Panc1 (cell line): Measurements from ENCODE around the gene DESI1. TPM values are rescaled to one million over a fixed set of nuclear protein-coding genes. Genes with fewer than 3 reads are reported as not detected.

ENCODE experiments used
- ATAC-seq: fragments of 200-7000 bp; cut with Tn5 transposase; 2 replicates; pipeline ENCODE4 v1.9.1; 2020; ENCODE audit warnings: mild to moderate bottlenecking, moderate library complexity
- BruUV-seq: library from RNA; stranded (reverse); fragments of 400-500 nt; replicated peaks from 2 replicates; lab custom pipeline; 2021; lab: Mats Ljungman, UMichigan
- CTCF ChIA-PET: fragments of 300-600 bp; sonication (Branson Sonifier 250); formaldehyde crosslinking; loops from one replicate; lab custom pipeline; 2022; ENCODE audit warnings: antibody characterized with exemption; lab: Charles Lee
- POLR2A ChIA-PET: fragments of 300-600 bp; sonication (Branson Sonifier 250); formaldehyde crosslinking; loops from one replicate; lab custom pipeline; 2022; ENCODE audit warnings: antibody characterized with exemption; lab: Charles Lee
- DNase-seq: peaks from one replicate; pipeline ENCODE4 v3.0.0-alpha.2; 2010; ENCODE audit warnings: low read depth, low spot score
- H3K27ac ChIP-seq: 2 replicates; pipeline ENCODE4 v1.5.1; 2011; ENCODE audit warnings: mild to moderate bottlenecking, low read length, inconsistent platforms
- H3K27me3 ChIP-seq: fragments of 200-500 bp; sonication (Bioruptor generic); 2 replicates; pipeline ENCODE4 v1.6.0; 2014; ENCODE audit warnings: low read length, inconsistent platforms; ENCODE audit not compliant: control insufficient read depth, insufficient read depth
- H3K36me3 ChIP-seq: fragments of 200-500 bp; sonication (Bioruptor generic); 2 replicates; pipeline ENCODE4 v1.5.1; 2014; ENCODE audit warnings: inconsistent platforms, mild to moderate bottlenecking, low read length, moderate library complexity; ENCODE audit not compliant: control insufficient read depth, insufficient read depth
- H3K4me1 ChIP-seq: 2 replicates; pipeline ENCODE4 v1.5.1; 2011; ENCODE audit warnings: inconsistent platforms, mild to moderate bottlenecking, low read length, moderate library complexity; ENCODE audit not compliant: control insufficient read depth, insufficient read depth
- H3K4me3 ChIP-seq, 2 experiments: 2 replicates each; pipeline ENCODE4 v1.5.1; 2011 to 2012; ENCODE audit warnings: low read depth in 2 of 2, low read length in 2 of 2, mild to moderate bottlenecking in 2 of 2, inconsistent platforms in 1 of 2, moderate library complexity in 1 of 2
- H3K9me3 ChIP-seq: fragments of 200-500 bp; sonication (Bioruptor generic); 2 replicates; pipeline ENCODE4 v1.5.1; 2014; ENCODE audit warnings: low read depth, mild to moderate bottlenecking, inconsistent platforms, low read length, moderate library complexity; ENCODE audit not compliant: control insufficient read depth, insufficient read depth
- POLR2AphosphoS5 ChIP-seq: IDR thresholded peaks from 2 replicates; pipeline ENCODE4 v1.6.1; 2012; ENCODE audit warnings: mild to moderate bottlenecking, low read depth, low read length, moderate library complexity
- SIN3A ChIP-seq: IDR thresholded peaks from 2 replicates; pipeline ENCODE4 v1.6.1; 2012; ENCODE audit warnings: low read depth, mild to moderate bottlenecking, low read length, moderate library complexity, borderline replicate concordance; ENCODE audit not compliant: insufficient read depth
- TCF7L2 ChIP-seq: IDR thresholded peaks from 2 replicates; pipeline ENCODE4 v1.6.1; 2011; ENCODE audit warnings: mild to moderate bottlenecking, low read depth, low read length, inconsistent platforms
- in situ Hi-C: cut with HindIII; loops from 2 replicates; pipeline ENCODE4 v1.10.0; 2016; ENCODE audit warnings: low sequenced_read_pairs, low pct_unique_long_range_greater_than_20kb
- intact Hi-C: fragments of 100-400 bp; cut with micrococcal nuclease; formaldehyde crosslinking; loops from one replicate; pipeline ENCODE4 v1.10.0; 2022; ENCODE audit not compliant: unreplicated experiment
- total RNA-seq: library from RNA; stranded (reverse); gene quantifications from one replicate; pipeline ENCODE4 v1.2.1, GENCODE V29; 2021; ENCODE audit not compliant: unreplicated experiment
- TF ChIP-seq, protein P1 (sequence below): fragments of 450-650 bp; IDR thresholded peaks from 2 replicates; pipeline ENCODE4 v1.5.1; 2017; ENCODE audit warnings: mild to moderate bottlenecking
- TF ChIP-seq, protein P2 (sequence below), 2 experiments: IDR thresholded peaks; 2 replicates each; pipeline ENCODE4 v1.6.1; 2011 to 2012; ENCODE audit warnings: low read depth in 2 of 2, control low read depth in 1 of 2, low read length in 1 of 2, mild to moderate bottlenecking in 1 of 2, moderate library complexity in 1 of 2; ENCODE audit not compliant: insufficient read depth in 1 of 2

DESI1 gene
- total RNA-seq, 1 experiment from 2014 or later = 33.5 TPM

DNA sequence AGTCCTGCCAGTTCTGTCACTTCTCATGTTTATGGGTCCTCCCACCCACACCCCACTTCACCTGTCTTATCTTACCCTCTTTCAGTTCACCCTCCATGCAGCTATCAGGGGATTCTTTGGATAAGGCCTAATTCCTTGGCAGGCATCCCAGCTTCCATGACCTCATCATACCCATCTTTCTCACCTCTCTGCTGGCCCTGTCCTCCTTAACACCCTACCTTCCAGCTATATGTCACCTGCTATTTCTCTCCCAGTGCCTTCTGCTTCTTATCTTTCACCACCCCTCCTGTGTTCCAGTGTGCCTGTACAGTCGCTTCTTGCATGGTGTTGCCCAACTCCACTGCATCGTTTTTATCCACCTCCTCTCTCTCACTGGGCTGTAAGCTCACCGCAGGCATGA lies 39.6 kb upstream of the DESI1 start:
- Histone ChIP-seq H3K9me3 (no peaks in the 10 kb centered on the region), H3K4me1 (no peaks in the 10 kb centered on the region), H3K4me3 (no peak overlapping the region), H3K36me3 (peaks cover 27% of the 10 kb centered on the region; the same call in 1 of the 2 replicates), H3K27ac (no peak overlapping the region), H3K27me3 (no peaks in the 10 kb centered on the region)
- TF ChIP-seq, protein P1, sequence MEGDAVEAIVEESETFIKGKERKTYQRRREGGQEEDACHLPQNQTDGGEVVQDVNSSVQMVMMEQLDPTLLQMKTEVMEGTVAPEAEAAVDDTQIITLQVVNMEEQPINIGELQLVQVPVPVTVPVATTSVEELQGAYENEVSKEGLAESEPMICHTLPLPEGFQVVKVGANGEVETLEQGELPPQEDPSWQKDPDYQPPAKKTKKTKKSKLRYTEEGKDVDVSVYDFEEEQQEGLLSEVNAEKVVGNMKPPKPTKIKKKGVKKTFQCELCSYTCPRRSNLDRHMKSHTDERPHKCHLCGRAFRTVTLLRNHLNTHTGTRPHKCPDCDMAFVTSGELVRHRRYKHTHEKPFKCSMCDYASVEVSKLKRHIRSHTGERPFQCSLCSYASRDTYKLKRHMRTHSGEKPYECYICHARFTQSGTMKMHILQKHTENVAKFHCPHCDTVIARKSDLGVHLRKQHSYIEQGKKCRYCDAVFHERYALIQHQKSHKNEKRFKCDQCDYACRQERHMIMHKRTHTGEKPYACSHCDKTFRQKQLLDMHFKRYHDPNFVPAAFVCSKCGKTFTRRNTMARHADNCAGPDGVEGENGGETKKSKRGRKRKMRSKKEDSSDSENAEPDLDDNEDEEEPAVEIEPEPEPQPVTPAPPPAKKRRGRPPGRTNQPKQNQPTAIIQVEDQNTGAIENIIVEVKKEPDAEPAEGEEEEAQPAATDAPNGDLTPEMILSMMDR = no peak
- TF ChIP-seq TCF7L2 (no peak), SIN3A (no peak), POLR2AphosphoS5 (no peak)
- TF ChIP-seq, protein P2, sequence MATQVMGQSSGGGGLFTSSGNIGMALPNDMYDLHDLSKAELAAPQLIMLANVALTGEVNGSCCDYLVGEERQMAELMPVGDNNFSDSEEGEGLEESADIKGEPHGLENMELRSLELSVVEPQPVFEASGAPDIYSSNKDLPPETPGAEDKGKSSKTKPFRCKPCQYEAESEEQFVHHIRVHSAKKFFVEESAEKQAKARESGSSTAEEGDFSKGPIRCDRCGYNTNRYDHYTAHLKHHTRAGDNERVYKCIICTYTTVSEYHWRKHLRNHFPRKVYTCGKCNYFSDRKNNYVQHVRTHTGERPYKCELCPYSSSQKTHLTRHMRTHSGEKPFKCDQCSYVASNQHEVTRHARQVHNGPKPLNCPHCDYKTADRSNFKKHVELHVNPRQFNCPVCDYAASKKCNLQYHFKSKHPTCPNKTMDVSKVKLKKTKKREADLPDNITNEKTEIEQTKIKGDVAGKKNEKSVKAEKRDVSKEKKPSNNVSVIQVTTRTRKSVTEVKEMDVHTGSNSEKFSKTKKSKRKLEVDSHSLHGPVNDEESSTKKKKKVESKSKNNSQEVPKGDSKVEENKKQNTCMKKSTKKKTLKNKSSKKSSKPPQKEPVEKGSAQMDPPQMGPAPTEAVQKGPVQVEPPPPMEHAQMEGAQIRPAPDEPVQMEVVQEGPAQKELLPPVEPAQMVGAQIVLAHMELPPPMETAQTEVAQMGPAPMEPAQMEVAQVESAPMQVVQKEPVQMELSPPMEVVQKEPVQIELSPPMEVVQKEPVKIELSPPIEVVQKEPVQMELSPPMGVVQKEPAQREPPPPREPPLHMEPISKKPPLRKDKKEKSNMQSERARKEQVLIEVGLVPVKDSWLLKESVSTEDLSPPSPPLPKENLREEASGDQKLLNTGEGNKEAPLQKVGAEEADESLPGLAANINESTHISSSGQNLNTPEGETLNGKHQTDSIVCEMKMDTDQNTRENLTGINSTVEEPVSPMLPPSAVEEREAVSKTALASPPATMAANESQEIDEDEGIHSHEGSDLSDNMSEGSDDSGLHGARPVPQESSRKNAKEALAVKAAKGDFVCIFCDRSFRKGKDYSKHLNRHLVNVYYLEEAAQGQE (IDR thresholded peaks at IDR 0.05; ENCODE audit: insufficient read depth in 1 of 2, low read depth in 2 of 2, low read length in 1 of 2) = no peak
- ChIA-PET POLR2A (interaction anchor here (1.0 kb wide), 1 partner anchor 9 kb away, joined by 5 read pairs; no protein-coding TSS in a partner anchor), CTCF (no interaction called here)
- intact Hi-C loops (no loop called here), in situ Hi-C loops (no loop called here)
- ATAC-seq (no peak), DNase-seq (no peak)
- no TSS peak for BruUV-seq

- in situ Hi-C loops = no loop called here
- peaks cover 29% of the 10 kb centered on the region; the same call in 1 of the 2 replicates for H3K36me3 ChIP-seq
Measured at GRCh38 chr22:41659941-41660340, 39.1 kb upstream of the DESI1 start.

More at GRCh38 chr22:41659941-41660340, 39.1 kb upstream of the DESI1 start:
- POLR2A ChIA-PET = interaction anchor here (1.0 kb wide), 1 partner anchor 9 kb away, joined by 5 read pairs; no protein-coding TSS in a partner anchor
- Histone ChIP-seq H3K4me1 (no peaks in the 10 kb centered on the region), H3K9me3 (no peaks in the 10 kb centered on the region), H3K27ac (no peak overlapping the region), H3K27me3 (no peaks in the 10 kb centered on the region), H3K4me3 (no peak overlapping the region)
- BruUV-seq = no TSS peak
- CTCF ChIA-PET = no interaction called here
- TF ChIP-seq, protein P2 (IDR thresholded peaks at IDR 0.05; ENCODE audit: insufficient read depth in 1 of 2, low read depth in 2 of 2, low read length in 1 of 2) = no peak
- no peak for TF ChIP-seq SIN3A
- intact Hi-C loops = no loop called here
- no peak for ATAC-seq
- no peak for DNase-seq
